Bronchial epithelial cell (primary cell): ENCODE measurements around the gene GALNT10. TPM values are rescaled to one million over a fixed set of nuclear protein-coding genes. Genes with fewer than 3 reads are reported as not detected.
"Not testable (repeated sequence)": the region's sequence is repeated elsewhere in the genome, so short reads cannot be mapped to it uniquely, and the experiment has no call there.

ENCODE experiments used
- DNase-seq: peaks from one replicate; pipeline ENCODE4 v3.0.0-alpha.2; 2010; ENCODE audit warnings: low read depth
- FAIRE-seq: peaks from 2 replicates; lab custom pipeline; 2011; peaks lifted over from hg19 to GRCh38; lab: Jason Lieb, UNC
- H3K27me3 ChIP-seq: 2 replicates; pipeline ENCODE4 v1.5.1; 2011; ENCODE audit warnings: low read length; ENCODE audit not compliant: control insufficient read depth, insufficient read depth
- H3K36me3 ChIP-seq: 2 replicates; pipeline ENCODE4 v1.5.1; 2011; ENCODE audit warnings: low read length; ENCODE audit not compliant: control insufficient read depth, insufficient read depth
- H3K4me3 ChIP-seq: 2 replicates; pipeline ENCODE4 v1.5.1; 2011; ENCODE audit warnings: mild to moderate bottlenecking, low read depth, low read length, control low read depth
- CTCF ChIP-seq: IDR thresholded peaks from 2 replicates; pipeline ENCODE4 v1.5.1; 2011; ENCODE audit warnings: mild to moderate bottlenecking, moderate library complexity, low read length, control low read depth, inconsistent platforms; ENCODE audit not compliant: insufficient read depth, severe bottlenecking
- total RNA-seq: library from RNA; depleted of rRNA; stranded (reverse); fragments of >200 nt; gene quantifications from 2 replicates; pipeline ENCODE4 v1.2.1, GENCODE V29; 2014

Gene GALNT10
- total RNA-seq, 1 donor from 2014 or later, result 3.9 TPM

GRCh38 chr5:154147666-154148065 is 42.9 kb upstream of the GALNT10 start:
- no peak overlapping the region for H3K4me3 ChIP-seq
- no peak for TF ChIP-seq CTCF
- no peaks in the 10 kb centered on the region for H3K27me3 ChIP-seq
- no peaks in the 10 kb centered on the region for H3K36me3 ChIP-seq
- FAIRE-seq (no peak), DNase-seq (no peak)

GRCh38 chr5:154150471-154150870 is 40.1 kb upstream of the GALNT10 start:
- H3K4me3 ChIP-seq, H3K36me3 ChIP-seq, H3K27me3 ChIP-seq, DNase-seq: not testable (repeated sequence)
- FAIRE-seq, result peak; percentile 82

- Histone ChIP-seq H3K36me3 (no peaks in the 10 kb centered on the region), H3K4me3 (no peak overlapping the region), H3K27me3 (peaks cover 9% of the 10 kb centered on the region)
- DNase-seq (no peak), FAIRE-seq (no peak)
- TF ChIP-seq CTCF, result peak; percentile 25
Measured at GRCh38 chr5:154157483-154158378, 32.8 kb upstream of the GALNT10 start.

- Histone ChIP-seq H3K27me3 (peaks cover 9% of the 10 kb centered on the region), H3K4me3 (no peak overlapping the region), H3K36me3 (no peaks in the 10 kb centered on the region)
- DNase-seq, result no peak
- FAIRE-seq, result no peak
- no peak for TF ChIP-seq CTCF
Measured at GRCh38 chr5:154158379-154158737, 32.2 kb upstream of the GALNT10 start.

GRCh38 chr5:154159343-154159742 is 31.2 kb upstream of the GALNT10 start:
- Histone ChIP-seq H3K27me3 (peaks cover 14% of the 10 kb centered on the region), H3K4me3 (no peak overlapping the region), H3K36me3 (no peaks in the 10 kb centered on the region)
- FAIRE-seq (no peak), DNase-seq (peak; percentile 53)
- no peak for TF ChIP-seq CTCF

GRCh38 chr5:154162539-154163151 is 27.9 kb upstream of the GALNT10 start:
- H3K36me3 ChIP-seq, result no peaks in the 10 kb centered on the region
- no peak overlapping the region for H3K4me3 ChIP-seq
- FAIRE-seq, result no peak
- DNase-seq, result no peak
- peaks cover 12% of the 10 kb centered on the region for H3K27me3 ChIP-seq
- TF ChIP-seq CTCF, result no peak
